ENCODE data around the gene KDM7A.

KDM7A gene

GRCh38 chr7:140061607-140061930 lies 115.2 kb downstream of the KDM7A start:
- peaks cover 57% of the 10 kb centered on the region for H3K79me2 ChIP-seq (ENCODE audit: insufficient read depth, low read length)
- DNase-seq (no peak), ATAC-seq (ENCODE audit: insufficient read depth, low read depth) (no peak)
- H3K36me3 ChIP-seq (ENCODE audit: insufficient read depth, low read length): peaks cover 13% of the 10 kb centered on the region
- H3K9me3 ChIP-seq (ENCODE audit: insufficient read depth, low read length, severe bottlenecking): peaks cover 2% of the 10 kb centered on the region
- H3K27ac ChIP-seq (ENCODE audit: low read length): peak overlapping the region; percentile 80
- peaks cover 27% of the 10 kb centered on the region for H4K20me1 ChIP-seq (ENCODE audit: insufficient read depth, low read length)
- H3K4me3 ChIP-seq (ENCODE audit: low read depth in 1 of 2, low read length in 2 of 2): peak overlapping the region; percentile 64 to 93; a peak in 3 of 4 replicates
- H3K4me1 ChIP-seq (ENCODE audit: insufficient read depth, low read length): peaks cover 51% of the 10 kb centered on the region
- no peaks in the 10 kb centered on the region for H3K27me3 ChIP-seq (ENCODE audit: insufficient read depth, low read length, poor library complexity)
- peak overlapping the region; percentile 93 for H3K4me2 ChIP-seq (ENCODE audit: insufficient read depth, low read length)
- TF ChIP-seq EZH2 (IDR thresholded peaks at IDR 0.05; ENCODE audit: borderline replicate concordance, low read depth, low read length, severe bottlenecking) (no peak), CTCF (IDR thresholded peaks at IDR 0.05; ENCODE audit: borderline replicate concordance, extremely low read depth, low read length, poor library complexity, severe bottlenecking) (no peak)
- peak overlapping the region; percentile 86 for H3K9ac ChIP-seq (ENCODE audit: low read depth, low read length)
- H2AFZ ChIP-seq (ENCODE audit: low read depth, low read length): peak overlapping the region; percentile 96; the same call in 1 of the 2 replicates

DNA sequence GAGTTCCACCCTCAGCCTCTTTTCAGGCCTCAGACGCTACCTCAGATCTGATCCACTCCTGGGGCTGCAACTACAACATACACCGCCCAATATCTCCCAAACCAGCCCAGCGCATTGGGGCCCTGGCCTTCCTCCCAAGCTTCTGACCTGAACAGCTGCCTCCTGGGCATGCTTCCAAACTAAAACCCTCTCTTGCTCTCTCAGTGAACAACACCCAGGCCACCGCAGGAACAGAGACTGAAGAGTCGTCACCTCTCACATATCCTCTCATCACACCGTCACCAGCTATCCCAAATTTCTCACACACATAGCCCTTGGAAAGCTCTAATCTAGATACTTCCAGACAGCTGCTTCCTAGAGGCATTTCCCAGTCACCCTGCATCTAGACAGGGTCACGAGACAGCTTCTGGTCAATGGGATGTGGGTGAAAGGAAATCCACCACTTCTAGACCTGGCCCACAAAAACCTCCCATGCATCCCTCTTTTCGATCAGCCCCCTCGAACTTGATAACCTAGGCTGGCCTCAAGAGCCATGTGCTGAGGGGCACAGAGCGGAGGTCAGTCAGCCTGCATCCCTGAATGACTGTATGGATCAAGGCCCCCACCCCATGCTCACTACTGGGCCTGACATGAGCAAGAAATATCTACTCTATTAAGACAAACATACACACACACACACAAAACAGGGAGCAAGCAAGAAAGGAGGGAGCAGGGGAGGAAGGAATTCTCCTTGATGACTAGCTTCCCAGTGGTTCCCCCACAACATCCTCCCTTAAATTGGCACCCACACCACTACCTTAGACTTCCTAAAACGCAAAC lies 115.8 kb downstream of the KDM7A start:
- H3K9ac ChIP-seq (ENCODE audit: low read depth, low read length): peak overlapping the region; percentile 86
- H3K36me3 ChIP-seq (ENCODE audit: insufficient read depth, low read length): peaks cover 19% of the 10 kb centered on the region
- peaks cover 27% of the 10 kb centered on the region for H4K20me1 ChIP-seq (ENCODE audit: insufficient read depth, low read length)
- peak overlapping the region; percentile 93 for H3K4me2 ChIP-seq (ENCODE audit: insufficient read depth, low read length)
- no peaks in the 10 kb centered on the region for H3K9me3 ChIP-seq (ENCODE audit: insufficient read depth, low read length, severe bottlenecking)
- no peak for DNase-seq
- H2AFZ ChIP-seq (ENCODE audit: low read depth, low read length): peak overlapping the region; percentile 96; the same call in 1 of the 2 replicates
- H3K4me1 ChIP-seq (ENCODE audit: insufficient read depth, low read length): peaks cover 51% of the 10 kb centered on the region
- TF ChIP-seq EZH2 (IDR thresholded peaks at IDR 0.05; ENCODE audit: borderline replicate concordance, low read depth, low read length, severe bottlenecking) (no peak), CTCF (IDR thresholded peaks at IDR 0.05; ENCODE audit: borderline replicate concordance, extremely low read depth, low read length, poor library complexity, severe bottlenecking) (no peak)
- peak overlapping the region; percentile 64 to 93; a peak in 3 of 4 replicates for H3K4me3 ChIP-seq (ENCODE audit: low read depth in 1 of 2, low read length in 2 of 2)
- peaks cover 57% of the 10 kb centered on the region for H3K79me2 ChIP-seq (ENCODE audit: insufficient read depth, low read length)
- no peaks in the 10 kb centered on the region for H3K27me3 ChIP-seq (ENCODE audit: insufficient read depth, low read length, poor library complexity)
- ATAC-seq (ENCODE audit: insufficient read depth, low read depth): no peak
- H3K27ac ChIP-seq (ENCODE audit: low read length): peak overlapping the region; percentile 80; the same call in 1 of the 2 replicates

DNA sequence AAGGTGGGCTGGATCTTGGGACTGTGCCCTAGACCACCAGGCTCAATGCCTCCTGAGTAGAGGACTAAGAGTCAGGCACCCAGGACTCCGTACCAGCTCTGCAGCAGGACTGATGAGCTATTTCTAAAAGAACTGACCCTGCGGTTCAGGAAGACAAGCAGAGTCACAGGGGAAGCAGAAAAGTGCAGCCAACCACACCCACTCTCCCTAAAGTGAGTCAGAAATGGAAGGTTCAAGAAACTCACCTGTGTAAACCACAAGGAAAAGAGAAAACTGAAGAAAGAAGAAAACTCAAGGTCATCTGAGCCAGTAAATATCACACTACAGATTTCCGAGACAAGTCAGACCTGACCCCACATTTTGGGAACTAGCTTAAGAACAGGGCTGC lies 116.5 kb downstream of the KDM7A start:
- ATAC-seq (ENCODE audit: insufficient read depth, low read depth) (no peak), DNase-seq (no peak)
- Histone ChIP-seq H3K27me3 (ENCODE audit: insufficient read depth, low read length, poor library complexity) (no peaks in the 10 kb centered on the region), H3K27ac (ENCODE audit: low read length) (no peak overlapping the region; the same call in 1 of the 2 replicates), H3K4me1 (ENCODE audit: insufficient read depth, low read length) (peaks cover 51% of the 10 kb centered on the region), H3K79me2 (ENCODE audit: insufficient read depth, low read length) (peaks cover 57% of the 10 kb centered on the region), H4K20me1 (ENCODE audit: insufficient read depth, low read length) (peaks cover 29% of the 10 kb centered on the region), H3K9me3 (ENCODE audit: insufficient read depth, low read length, severe bottlenecking) (no peaks in the 10 kb centered on the region), H2AFZ (ENCODE audit: low read depth, low read length) (no peak overlapping the region), H3K4me3 (ENCODE audit: low read depth in 1 of 2, low read length in 2 of 2) (peak overlapping the region in 1 of 2 experiments; percentile 93; a peak in 1 of 4 replicates), H3K4me2 (ENCODE audit: insufficient read depth, low read length) (peak overlapping the region; percentile 93), H3K36me3 (ENCODE audit: insufficient read depth, low read length) (peaks cover 27% of the 10 kb centered on the region), H3K9ac (ENCODE audit: low read depth, low read length) (peak overlapping the region; percentile 86; the same call in 1 of the 2 replicates)
- TF ChIP-seq EZH2 (IDR thresholded peaks at IDR 0.05; ENCODE audit: borderline replicate concordance, low read depth, low read length, severe bottlenecking) (no peak), CTCF (IDR thresholded peaks at IDR 0.05; ENCODE audit: borderline replicate concordance, extremely low read depth, low read length, poor library complexity, severe bottlenecking) (no peak)

All from DND-41 (cell line).